ENCODE measurements around the gene OR4N2.
"Not testable (repeated sequence)": the region's sequence is repeated elsewhere in the genome, so short reads cannot be mapped to it uniquely, and the experiment has no call there.

GRCh38 chr14:19819879-19820278 is 16.3 kb downstream of the OR4N2 start:
- TF ChIP-seq, protein P1, sequence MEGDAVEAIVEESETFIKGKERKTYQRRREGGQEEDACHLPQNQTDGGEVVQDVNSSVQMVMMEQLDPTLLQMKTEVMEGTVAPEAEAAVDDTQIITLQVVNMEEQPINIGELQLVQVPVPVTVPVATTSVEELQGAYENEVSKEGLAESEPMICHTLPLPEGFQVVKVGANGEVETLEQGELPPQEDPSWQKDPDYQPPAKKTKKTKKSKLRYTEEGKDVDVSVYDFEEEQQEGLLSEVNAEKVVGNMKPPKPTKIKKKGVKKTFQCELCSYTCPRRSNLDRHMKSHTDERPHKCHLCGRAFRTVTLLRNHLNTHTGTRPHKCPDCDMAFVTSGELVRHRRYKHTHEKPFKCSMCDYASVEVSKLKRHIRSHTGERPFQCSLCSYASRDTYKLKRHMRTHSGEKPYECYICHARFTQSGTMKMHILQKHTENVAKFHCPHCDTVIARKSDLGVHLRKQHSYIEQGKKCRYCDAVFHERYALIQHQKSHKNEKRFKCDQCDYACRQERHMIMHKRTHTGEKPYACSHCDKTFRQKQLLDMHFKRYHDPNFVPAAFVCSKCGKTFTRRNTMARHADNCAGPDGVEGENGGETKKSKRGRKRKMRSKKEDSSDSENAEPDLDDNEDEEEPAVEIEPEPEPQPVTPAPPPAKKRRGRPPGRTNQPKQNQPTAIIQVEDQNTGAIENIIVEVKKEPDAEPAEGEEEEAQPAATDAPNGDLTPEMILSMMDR (conservative IDR thresholded peaks at IDR 0.05; ENCODE audit: low read length) = not testable (repeated sequence)
- not testable (repeated sequence) for TF ChIP-seq EZH2phosphoT487 (IDR thresholded peaks at IDR 0.05; ENCODE audit: borderline replicate concordance)

Measured in Loucy (cell line).